NCI-H748 treated with DMSO at 0.1 percent for 48 hours (cell line): ENCODE data around the gene MED19.
"Not testable (repeated sequence)": the region's sequence is repeated elsewhere in the genome, so short reads cannot be mapped to it uniquely, and the experiment has no call there.

ENCODE experiments used
- DNase-seq: peaks from one replicate; lab custom pipeline; 2025; lab: John Stamatoyannopoulos, UW

Gene MED19, protein sequence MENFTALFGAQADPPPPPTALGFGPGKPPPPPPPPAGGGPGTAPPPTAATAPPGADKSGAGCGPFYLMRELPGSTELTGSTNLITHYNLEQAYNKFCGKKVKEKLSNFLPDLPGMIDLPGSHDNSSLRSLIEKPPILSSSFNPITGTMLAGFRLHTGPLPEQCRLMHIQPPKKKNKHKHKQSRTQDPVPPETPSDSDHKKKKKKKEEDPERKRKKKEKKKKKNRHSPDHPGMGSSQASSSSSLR

DNA sequence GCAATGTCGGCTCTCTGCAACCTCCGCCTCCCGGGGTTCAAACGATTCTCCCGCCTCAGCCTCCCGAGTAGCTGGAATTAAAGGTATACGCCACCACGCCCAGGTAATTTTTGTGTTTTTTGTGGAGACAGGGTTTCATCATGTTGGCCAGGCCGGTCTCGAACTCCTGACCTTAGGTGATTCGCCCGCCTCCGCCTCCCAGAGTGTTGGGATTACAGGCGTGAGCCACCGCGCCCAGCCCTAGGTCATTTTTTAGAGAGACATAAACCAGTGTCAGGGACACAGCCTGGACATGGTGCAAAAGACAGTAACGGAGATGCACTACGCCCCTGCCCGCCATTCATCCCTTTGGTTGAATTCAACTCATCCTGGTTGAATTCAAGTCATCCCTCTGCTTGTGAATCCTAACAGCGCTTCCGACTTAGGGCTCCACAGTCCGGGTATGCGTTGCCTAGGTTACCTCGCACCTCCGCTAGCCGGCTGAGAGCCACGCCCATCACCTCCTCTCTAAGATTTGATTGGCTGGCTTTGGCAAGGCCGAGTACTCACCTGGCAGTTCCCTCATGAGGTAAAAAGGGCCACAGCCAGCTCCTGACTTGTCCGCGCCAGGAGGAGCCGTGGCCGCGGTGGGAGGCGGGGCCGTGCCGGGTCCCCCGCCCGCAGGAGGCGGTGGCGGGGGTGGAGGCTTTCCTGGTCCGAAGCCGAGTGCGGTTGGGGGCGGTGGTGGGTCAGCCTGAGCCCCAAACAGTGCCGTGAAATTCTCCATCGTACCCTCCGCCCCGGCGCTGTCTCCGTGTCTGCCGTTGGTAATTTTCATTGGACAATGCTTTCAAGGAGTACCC lies at the start of gene MED19:
Gene MED19 (minus strand): TSS at position 802 of the 842 bp plus-strand sequence. CDS start 36 bp downstream, at position 766.
- DNase-seq, result peak; percentile 92

DNA sequence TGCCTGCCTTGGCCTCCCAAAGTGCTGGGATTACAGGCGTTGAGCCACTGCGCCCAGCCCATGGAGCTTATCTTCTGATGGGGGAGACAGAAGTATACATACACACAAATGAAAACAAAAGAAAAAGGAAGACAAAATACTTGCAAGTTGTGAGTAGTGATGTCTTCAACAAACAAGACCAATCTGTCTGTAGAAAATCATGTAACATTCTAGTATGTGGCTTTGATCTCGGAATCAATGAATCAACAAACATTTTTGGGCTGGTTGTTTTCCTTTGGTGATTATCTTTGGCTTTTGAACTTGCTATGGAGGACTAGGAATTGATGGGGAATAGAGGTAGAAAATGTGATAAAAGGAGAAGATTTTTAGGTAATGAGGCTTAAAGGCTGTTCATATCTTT lies 46.2 kb upstream of the MED19 start:
- DNase-seq, result no peak

DNA sequence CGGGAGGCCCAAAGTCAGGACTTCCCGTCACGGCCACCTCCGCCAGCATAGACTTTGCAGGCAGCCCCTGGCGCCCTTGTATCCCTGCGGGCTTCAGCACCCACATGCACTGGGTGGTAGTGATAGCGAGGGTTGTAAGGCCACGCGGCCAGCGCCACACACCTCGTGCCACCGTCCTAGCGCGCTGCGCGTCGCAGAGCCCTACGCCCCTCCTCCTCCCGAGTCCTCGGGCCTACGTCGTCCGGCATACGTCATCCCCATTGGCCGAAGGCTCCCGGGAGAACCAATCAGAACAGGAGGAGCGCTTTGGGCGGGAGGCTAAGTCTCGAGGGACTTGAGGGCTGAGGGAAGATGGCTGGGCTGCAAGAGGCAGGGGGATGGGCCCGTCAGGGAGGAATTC lies 40.9 kb upstream of the MED19 start:
- DNase-seq, result no peak

DNA sequence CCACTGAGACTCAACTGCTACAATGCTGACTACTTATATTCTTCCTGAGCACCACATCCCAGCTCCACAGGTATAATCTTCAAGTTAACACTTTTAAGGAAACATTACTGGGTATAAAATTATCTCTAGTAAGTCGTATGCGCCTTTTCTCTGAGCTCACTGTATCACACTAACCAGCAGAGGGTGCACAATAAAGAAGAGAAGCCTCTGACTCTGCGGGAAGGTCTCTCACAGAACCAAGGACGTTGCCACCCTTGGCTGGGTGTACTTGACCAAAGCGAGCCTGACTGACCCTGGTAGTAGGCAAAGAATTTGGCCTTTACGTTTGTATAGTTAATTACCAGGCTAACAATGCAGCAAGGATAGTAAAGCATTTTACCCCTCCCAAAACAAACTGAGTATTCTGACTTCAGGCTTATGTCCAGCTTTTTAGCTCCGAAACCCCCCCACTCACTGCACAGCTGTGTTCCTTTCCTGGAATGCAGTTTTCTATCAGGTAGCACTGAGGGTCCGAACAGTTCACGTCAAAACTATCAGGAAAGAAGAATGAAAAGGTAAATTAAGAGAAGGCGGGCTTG lies 39.8 kb upstream of the MED19 start, which contains the start of gene BTBD18:
Gene BTBD18 (minus strand): TSS at position 144 of the 578 bp plus-strand sequence. CDS start 631 bp downstream, outside the sequence.
- DNase-seq, result peak; percentile 6

DNA sequence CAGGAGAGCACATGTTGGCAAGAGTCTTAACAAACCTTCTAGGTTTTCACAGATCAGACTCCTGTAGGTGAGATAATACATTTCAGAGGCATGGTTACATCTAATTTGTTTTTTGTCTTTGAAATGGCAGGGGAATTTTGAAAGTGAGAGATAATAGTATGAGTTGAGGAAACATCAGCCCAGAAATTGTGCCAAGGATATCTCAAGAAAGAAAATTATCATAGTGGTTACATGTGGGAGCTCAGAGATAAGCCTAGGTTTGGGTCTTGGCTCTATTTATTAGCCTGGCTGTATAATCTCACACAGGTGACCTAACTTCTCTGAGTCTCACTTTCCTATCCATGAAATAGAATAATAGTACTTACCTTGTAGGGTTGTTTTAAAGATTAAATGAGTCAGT lies 39.2 kb upstream of the MED19 start:
- no peak for DNase-seq

DNA sequence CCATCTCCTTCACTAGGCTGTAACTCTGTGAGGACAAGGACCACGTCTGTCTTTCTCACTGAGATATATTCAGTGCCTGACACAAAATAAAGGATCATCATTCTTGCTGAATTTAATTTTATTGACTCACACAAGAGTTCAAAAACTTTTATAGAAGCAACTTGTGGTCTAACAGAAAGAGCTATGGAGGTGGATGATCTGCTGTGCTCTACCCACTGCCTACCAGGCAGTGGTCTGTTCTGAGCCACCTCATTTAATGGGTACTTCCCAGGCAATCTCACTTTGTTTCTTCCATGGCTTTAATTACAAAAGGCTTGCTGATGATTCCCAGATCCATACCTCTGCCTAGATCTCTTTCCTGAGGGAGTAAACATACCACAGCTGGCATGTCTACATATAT lies 34.9 kb upstream of the MED19 start:
- DNase-seq, result no peak

DNA sequence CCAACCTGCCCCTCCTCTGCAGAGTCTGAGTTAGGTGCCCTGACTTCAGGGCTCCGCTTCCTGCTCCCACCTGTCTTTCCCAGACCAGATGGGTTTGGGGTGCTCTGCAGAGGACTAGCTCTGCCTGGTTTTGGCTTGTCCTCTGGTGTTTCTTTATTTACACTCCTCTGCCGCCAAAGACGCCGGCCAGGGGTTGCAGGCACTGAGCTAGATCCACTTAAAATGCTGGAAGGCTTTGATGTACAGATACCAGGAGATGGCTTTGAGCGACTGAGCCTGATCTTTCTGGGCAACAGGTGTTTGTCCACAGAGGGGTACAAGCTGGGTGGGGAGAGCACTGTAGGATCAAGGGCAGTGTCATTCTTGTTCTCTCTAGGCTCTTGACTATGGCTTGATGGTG lies 33.2 kb upstream of the MED19 start:
- no peak for DNase-seq

DNA sequence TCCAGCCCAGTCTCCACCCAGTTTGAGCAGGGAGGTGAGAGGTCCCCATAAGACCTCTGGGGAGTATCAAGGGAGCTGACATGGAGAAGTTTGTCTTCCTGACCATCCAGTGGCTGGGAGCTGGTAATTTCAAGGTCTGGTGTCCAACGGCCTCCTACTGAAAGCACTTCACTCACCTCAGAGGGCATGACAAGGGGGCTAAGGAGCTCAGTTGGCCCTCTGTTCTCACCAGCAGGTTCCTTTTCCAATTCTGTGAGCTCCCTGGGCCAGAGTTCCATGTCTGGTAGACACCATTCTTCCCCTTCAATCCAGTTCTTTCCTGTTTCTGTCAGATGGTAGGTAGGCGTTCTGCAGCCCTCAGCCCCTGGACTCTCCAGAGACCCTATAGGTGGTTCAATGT lies 32.3 kb upstream of the MED19 start:
- no peak for DNase-seq

DNA sequence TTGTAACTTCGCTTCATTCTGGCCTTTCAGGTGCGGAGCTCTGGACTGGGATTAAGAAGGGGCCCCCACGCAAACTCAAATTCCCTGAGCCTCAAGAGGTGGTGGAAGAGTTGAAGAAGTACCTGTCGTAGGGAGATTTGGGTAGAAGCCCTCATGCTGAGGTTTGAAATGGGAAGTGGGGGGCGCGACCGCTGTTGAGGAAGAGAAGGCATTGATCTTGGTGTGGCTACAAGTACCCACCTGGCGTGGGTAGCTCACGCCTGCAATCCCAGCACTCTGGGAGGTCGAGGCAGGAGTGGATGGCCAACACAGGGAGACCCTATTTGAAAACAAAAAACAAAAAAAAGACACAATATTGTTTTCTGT lies 30.1 kb upstream of the MED19 start:
- DNase-seq, result no peak

DNA sequence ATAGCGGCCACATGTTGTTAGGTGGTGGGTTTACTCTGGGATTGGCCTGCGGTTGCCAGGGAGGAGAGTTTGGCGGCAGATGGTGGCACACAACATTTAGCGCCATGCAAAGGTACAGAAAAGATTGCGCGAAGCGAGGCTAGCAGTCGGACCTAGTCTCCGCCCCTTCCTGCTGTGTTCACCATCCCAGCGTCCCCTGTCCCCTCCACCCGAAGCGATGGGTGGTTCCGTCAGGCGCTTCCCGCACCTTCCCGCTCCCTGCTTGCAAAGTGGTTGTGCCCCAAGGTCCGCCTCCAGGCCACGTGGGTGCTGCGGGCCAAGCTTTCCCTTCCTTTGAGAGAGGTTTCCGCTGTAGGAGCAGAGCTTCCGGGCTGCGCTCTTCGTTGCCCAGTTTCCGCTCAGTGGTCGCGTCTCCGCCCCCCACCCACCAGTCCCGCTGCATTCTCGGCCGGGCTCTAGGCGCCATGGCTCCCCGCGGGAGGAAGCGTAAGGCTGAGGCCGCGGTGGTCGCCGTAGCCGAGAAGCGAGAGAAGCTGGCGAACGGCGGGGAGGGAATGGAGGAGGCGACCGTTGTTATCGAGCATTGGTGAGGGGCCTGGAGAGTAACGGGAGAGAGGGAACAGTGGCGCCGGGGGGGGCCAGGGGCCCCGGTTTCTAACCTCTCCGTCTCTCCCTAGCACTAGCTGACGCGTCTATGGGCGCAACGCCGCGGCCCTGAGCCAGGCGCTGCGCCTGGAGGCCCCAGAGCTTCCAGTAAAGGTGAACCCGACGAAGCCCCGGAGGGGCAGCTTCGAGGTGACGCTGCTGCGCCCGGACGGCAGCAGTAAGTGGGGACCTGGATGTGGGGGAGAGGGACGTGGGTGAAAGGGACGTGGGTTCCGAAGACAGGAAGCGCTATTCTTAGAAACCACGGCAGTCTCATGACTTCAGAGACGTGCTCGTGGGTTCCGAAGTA lies 29.4 kb upstream of the MED19 start, which contains the start of gene SELENOH:
Gene SELENOH (plus strand): TSS at position 360 of the 955 bp plus-strand sequence. CDS start 105 bp downstream, at position 465.
- peak; percentile 94 for DNase-seq

DNA sequence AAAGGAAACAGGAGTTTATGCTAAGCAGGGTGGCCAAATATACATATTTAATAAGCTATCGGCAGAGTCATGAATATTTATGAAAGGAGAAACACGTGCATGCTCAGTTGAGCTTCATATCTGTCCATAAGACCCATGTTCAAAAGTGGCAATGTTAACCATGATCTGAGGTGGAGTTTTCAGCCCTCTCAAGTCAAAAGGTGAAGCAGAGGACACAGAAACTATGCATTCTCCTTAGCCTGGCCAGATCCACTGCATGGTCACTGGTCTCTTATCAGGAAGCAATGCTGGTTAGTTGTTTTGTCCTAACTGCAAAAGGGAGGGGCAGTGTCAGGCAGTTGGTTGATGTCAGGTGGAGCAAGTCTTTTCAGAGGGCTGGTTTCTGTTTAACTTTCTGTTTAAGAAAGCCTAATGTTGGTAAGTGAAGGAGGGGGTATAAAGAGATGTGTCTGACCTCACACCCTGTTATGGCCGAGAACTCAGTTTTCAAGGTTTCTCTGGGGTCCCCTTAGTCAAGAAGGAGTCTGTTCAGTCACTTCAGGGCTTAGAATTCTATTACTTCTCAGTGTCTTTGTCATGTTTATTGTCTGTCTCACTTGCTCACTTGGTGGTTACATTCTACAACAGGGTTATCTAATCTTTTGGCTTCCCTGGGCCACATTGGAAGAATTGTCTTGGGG lies 23.7 kb upstream of the MED19 start:
- DNase-seq, result no peak

DNA sequence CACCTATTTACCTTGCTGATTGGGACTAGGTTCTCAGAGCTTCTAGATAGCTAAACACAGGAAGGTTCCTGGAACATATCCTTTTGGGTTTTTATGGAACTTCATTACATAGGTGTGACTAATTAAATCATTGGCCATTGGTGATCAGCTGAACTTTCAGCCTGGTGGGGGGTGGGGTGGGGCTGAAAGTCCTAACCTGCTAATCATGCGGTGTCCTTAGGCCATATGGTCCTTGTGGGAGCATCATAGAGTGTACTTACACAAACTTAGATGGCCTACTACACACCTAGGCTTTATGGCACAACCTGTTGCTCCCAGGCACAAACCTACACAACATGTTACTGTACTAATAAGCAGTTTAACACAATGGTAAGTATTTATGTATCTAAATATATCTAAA lies 20.6 kb upstream of the MED19 start:
- DNase-seq, result no peak

DNA sequence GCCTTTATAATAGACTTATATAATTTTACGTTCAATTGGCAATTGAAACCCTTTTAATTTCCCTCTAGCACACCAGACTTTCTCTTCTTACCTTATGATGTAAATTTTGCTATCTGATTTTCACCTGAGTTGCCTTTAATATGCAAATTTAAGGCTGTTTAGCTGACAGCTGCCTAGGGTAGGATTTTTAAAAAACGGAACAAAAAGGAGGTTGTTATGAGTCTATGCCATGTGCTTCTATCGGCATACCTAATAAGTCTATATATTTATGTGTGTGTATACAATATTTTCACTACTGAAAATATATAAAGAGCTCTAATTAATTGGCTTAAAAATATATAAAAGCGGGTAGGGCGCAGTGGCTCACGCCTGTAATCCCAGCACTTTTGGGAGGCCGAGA lies 17.5 kb upstream of the MED19 start:
- no peak for DNase-seq

DNA sequence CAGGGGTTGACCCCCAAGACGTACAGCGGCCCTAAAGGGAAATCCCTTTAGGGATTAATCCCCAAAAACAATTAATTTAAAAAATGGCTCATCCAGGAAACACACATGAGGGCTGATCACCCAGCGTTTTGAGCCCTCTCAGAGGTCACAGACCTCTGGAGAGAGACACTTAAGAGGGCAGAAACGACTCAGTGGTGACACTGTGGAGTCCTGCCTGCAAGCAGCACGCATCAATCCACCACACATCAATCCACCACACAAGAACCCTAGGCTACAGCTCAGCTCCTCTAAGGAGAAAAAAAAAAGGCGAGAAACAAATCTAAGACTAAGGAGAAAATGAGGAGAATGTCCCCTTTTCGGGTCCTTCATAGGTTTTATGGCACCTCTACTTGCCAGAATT lies 16.8 kb upstream of the MED19 start:
- DNase-seq, result no peak

DNA sequence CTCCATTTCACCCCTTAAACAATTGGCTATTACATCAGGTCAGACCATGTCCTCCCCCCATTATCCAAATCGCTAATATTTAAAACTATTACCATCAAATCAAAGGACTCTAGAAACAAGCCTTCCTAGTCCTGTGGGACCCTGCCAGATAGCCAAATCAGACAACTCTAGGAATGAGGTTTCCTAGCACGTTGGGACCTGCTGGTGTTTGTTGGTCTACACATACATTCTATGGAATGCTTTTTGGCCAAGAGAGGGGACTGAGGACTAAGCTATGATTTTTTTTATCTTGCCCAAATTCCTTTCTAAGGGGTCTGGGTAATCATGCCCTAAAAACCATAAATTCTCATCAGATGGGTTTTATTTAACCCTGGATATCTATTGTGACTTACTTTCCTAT lies 15.2 kb upstream of the MED19 start:
- no peak for DNase-seq

DNA sequence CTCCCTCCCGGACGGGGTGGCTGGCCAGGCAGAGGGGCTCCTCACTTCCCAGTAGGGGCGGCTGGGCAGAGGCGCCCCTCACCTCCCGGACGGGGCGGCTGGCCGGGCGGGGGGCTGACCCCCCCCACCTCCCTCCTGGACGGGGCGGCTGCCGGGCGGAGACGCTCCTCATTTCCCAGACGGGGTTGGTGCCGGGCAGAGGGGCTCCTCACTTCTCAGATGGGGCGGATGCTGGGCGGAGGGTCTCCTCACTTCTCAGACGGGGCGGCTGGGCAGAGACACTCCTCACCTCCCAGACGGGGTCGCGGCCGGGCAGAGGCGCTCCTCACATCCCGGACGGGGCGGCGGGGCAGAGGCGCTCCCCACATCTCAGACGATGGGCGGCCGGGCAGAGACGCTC lies 4.7 kb upstream of the MED19 start:
- not testable (repeated sequence) for DNase-seq

DNA sequence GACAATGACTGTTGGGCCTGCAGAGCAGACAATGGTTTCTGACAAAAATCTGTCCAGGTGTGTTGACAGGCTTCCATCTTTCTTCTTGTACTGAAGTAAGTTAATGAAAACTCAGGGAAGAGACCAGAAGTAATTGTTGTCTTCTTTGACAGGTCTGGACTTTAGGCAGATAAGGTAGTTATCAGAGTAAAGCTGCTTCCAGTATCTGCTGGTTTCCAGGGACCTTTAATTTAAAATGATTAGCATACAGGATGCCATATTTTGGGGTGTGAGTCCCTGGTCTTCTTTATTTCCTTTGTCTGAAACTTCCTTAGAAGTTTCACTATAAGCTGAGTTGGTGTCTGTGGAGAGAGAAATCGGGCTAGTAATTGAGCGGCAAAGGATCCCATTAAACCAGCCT lies 1.8 kb upstream of the MED19 start:
- no peak for DNase-seq

DNA sequence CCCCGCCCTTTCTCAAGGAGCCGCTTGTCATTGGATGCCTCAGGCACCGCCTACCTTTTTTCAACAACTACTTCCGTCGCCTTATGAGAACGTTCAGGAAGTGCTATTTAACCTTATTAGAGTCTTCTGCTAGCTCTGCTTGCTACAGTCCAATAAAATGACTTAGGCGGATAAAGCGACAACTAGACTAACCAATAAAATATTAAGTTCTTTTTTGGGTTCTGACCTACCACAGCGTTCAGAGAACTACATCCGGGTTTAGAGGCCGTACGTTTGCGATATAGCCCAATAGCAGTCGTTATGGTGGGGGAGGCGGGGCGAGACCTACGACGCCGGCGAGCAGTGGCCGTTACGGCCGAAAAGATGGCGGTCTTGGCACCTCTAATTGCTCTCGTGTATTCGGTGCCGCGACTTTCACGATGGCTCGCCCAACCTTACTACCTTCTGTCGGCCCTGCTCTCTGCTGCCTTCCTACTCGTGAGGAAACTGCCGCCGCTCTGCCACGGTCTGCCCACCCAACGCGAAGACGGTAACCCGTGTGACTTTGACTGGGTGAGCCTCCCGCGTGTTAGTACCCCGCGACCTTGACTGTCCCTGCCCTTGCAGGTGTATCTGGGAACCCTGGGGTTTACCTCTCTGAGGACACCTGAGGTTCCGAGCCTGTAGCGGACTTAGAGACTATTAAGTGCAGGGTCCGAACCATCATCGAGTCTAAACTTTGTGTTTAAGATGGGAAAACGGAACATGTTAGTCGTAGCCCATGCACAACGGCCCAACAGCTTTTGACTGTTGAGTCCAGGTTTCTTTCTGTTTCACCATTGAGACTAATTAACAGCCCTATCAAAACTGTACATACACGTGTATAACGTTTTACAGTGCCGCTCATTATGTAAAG lies 488 bp upstream of the MED19 start, which contains the start of gene TMX2:
Gene TMX2 (plus strand): TSS at position 338 of the 895 bp plus-strand sequence. CDS start 26 bp downstream, at position 364.
- peak; percentile 99 for DNase-seq

DNA sequence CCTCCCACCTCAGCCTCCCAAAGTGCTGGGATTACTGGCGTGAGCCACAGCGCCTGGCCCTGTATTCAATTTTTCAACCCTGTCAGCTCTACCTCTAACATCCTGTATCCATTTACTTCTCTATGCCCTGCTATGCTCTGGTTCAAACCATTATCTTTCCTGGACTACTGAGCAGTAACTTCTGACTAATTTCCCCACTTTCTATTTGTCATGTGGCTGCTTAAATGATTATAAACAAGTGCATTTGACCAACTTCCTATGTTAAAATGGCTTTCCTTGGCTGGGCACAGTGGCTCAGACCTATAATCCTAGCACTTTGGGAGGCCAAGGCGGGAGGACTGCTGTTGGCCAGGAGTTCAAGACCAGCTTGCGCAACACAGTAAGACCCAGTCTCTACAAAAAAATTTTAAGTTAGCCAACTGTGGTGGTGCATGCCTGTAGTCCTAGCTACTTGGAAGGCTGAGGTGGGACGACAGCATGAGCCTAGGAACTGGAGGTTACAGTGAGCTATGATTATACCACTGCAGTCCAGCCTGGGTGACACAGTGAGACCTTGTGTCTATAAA lies 2.1 kb downstream of the MED19 start:
- no peak for DNase-seq

DNA sequence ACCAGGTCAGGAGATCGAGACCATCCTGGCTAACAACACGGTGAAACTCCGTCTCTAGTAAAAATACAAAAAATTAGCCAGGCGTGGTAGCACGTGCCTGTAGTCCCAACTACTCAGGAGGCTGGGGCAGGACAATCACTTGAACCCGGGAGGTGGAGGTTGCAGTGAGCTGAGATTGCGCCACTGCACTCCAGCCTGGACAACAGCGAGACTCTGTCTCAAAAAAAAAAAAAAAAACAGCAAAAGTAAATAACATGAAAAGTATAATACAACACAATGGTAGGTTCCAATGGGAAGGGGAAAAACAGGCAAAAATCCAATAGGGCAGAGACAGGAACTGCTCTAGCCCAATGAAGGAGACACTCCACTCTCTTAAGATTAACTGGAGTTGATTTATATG lies 6.6 kb downstream of the MED19 start:
- DNase-seq, result not testable (repeated sequence)
